ENCODE results near the gene STPG3. TPM values are rescaled to one million over a fixed set of nuclear protein-coding genes. Genes with fewer than 3 reads are reported as not detected.

The STPG3 gene
- total RNA-seq, 4 donors from 2014 or later: not detected

DNA sequence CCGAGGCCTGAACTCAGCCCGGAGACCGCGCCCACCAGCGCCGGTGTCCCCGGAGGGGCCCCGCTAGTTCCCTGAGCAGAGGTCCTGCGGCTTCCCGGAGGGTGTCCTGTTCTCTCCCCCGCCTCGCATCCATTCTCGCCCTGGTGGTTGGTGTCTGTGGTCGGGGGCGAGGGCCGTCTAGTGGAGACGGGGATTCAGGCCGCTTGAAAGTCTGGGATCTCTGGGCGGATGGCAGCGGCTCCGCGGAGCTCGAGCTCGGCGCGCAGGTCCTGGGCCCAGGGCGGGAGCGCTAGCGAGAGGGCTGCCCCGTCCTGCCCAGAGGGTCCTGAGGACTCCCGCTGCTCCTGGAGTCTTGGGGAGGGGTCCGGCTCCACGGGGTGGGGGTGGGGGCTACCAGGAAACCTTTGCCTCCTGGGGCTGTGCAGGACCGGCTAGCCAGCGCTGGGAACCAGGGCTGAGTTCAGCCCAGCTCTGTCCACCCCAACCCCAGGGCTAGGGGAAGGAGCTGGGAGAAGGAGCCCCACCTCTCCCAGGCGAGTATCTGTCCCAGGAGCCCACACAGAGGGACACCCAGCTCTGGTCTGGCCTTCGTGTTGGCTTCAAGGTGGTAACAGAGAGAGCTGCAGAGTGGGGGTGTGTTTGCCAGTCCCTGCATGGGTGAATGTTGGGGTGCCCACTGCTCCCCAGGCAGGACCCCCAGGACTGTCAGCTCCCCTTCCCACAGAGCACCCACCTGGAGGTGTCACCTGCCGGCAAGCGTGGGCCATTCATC lies 30.4 kb downstream of the STPG3 start:
- intact Hi-C loops (cut with DNase I; ENCODE audit: low total_unique reads): no loop called here
- no peaks in the 10 kb centered on the region for H3K36me3 ChIP-seq
- no peaks in the 10 kb centered on the region for H3K27me3 ChIP-seq
- H3K27ac ChIP-seq: no peak overlapping the region
- no peaks in the 10 kb centered on the region for H3K9me3 ChIP-seq
- no peak overlapping the region for H3K4me3 ChIP-seq
- TF ChIP-seq, protein P1, sequence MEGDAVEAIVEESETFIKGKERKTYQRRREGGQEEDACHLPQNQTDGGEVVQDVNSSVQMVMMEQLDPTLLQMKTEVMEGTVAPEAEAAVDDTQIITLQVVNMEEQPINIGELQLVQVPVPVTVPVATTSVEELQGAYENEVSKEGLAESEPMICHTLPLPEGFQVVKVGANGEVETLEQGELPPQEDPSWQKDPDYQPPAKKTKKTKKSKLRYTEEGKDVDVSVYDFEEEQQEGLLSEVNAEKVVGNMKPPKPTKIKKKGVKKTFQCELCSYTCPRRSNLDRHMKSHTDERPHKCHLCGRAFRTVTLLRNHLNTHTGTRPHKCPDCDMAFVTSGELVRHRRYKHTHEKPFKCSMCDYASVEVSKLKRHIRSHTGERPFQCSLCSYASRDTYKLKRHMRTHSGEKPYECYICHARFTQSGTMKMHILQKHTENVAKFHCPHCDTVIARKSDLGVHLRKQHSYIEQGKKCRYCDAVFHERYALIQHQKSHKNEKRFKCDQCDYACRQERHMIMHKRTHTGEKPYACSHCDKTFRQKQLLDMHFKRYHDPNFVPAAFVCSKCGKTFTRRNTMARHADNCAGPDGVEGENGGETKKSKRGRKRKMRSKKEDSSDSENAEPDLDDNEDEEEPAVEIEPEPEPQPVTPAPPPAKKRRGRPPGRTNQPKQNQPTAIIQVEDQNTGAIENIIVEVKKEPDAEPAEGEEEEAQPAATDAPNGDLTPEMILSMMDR (IDR thresholded peaks at IDR 0.05): no peak
- no peak for TF ChIP-seq POLR2A (IDR thresholded peaks at IDR 0.05)
- no peak for DNase-seq
- peaks cover 0 to 8% of the 10 kb centered on the region in 2 donors for H3K4me1 ChIP-seq

DNA sequence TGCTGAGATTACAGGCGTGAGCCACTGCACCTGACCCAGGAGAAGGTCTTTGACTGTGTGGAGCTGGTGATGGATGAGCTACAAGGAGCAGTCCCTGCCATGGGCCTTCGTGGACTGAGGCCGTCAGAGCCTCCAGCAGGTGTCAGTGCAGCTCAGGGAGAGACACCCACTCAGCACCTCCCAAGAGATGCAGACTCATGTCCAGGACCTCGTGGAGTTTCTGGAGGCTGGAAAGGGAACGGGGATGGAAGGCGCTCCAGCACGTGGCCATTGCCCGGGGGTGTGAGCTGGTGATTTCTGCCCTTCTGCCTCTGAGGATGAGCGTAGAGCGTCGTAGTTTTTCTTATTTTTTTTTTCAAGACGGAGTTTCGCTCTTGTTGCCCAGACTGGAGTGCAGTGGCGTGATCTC lies 35.9 kb downstream of the STPG3 start:
- intact Hi-C loops (cut with DNase I; ENCODE audit: low total_unique reads): no loop called here
- H3K4me3 ChIP-seq: no peak overlapping the region
- H3K36me3 ChIP-seq: no peaks in the 10 kb centered on the region
- H3K4me1 ChIP-seq: no peaks in the 10 kb centered on the region
- peak in 1 of 2 donors; percentile 17 for DNase-seq
- TF ChIP-seq POLR2A (IDR thresholded peaks at IDR 0.05): no peak
- TF ChIP-seq, protein P1 (IDR thresholded peaks at IDR 0.05): peak in 3 of 4 experiments; percentile 24 to 57 (median 43)
- no peaks in the 10 kb centered on the region for H3K9me3 ChIP-seq
- H3K27ac ChIP-seq: no peak overlapping the region
- H3K27me3 ChIP-seq: no peaks in the 10 kb centered on the region

DNA sequence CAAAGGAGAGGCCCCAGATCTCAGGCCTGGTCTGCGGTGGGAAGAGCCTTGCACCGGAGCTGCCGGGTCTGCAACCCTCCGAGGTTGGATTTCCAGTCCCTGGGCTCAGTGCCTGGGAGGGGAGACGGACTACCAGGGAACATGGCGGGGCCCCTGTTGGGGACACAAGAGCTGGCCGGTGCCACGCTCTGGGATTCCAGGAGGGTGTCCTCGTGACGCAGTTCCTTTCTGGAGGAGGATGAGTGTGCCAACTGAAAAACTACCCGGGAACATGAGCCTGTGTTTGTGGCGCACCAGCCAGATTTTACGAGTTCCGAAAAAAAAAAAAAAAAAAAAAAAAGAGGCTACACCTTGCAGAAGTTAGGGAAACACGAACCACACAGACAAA lies 42.0 kb downstream of the STPG3 start:
- DNase-seq: no peak
- H3K4me1 ChIP-seq: peaks cover 0 to 13% of the 10 kb centered on the region in 2 donors
- no peak overlapping the region for H3K27ac ChIP-seq
- no peak overlapping the region for H3K4me3 ChIP-seq
- intact Hi-C loops (cut with DNase I; ENCODE audit: low total_unique reads): no loop called here
- H3K9me3 ChIP-seq: no peaks in the 10 kb centered on the region
- peaks cover 22% of the 10 kb centered on the region in 2 donors for H3K27me3 ChIP-seq
- no peaks in the 10 kb centered on the region for H3K36me3 ChIP-seq
- TF ChIP-seq, protein P1 (IDR thresholded peaks at IDR 0.05): no peak
- TF ChIP-seq POLR2A (IDR thresholded peaks at IDR 0.05): no peak

DNA sequence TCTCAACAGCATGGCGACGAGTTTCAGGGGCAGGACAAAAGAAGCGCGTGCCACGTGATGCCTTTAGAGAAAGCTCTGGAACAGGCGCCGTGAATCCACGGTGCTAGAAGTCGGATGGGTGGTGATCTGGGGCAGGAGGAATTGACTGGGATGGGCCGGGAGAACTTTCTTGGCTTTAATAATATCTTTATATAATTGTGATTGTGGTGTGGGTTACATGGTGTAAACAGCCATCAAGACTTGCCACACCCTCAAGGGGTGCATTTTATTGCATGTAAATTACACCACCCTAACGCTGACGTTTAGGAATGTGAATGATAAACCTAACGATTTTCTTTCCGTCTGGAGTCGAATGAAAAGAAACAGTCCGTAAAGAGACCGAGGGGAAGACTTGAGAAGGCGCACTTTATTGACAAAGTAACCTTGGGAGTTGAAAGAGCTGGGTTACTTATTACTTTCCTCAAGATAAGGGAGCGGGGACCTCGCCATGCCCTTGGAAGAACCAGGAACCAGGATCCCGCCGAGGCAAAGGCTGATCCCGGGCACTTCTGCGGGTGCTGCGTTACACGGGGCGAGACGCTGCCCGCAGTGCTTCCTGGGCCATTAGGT lies 42.5 kb downstream of the STPG3 start:
- intact Hi-C loops (cut with DNase I; ENCODE audit: low total_unique reads): no loop called here
- peaks cover 22 to 27% of the 10 kb centered on the region in 2 donors for H3K27me3 ChIP-seq

More for the DNA sequence above, 42.5 kb downstream of the STPG3 start:
- Histone ChIP-seq H3K9me3 (no peaks in the 10 kb centered on the region), H3K27ac (no peak overlapping the region), H3K36me3 (no peaks in the 10 kb centered on the region), H3K4me3 (no peak overlapping the region), H3K4me1 (peaks cover 0 to 13% of the 10 kb centered on the region in 2 donors)
- TF ChIP-seq POLR2A (IDR thresholded peaks at IDR 0.05): no peak
- TF ChIP-seq, protein P1 (IDR thresholded peaks at IDR 0.05): no peak
- no peak for DNase-seq
